Stomach (tissue), 4 donors: ENCODE measurements around the gene ZFP69.

Experiments
- POLR2A ChIP-seq, 4 donors: fragments of 450-650 bp; IDR thresholded peaks; one replicate each; pipeline ENCODE4 v1.6.1; 2016; ENCODE audit warnings: antibody characterized with exemption in 4 of 4, control low read depth in 2 of 4, mild to moderate bottlenecking in 1 of 4, moderate library complexity in 1 of 4
- TF ChIP-seq, protein P1 (sequence below), 7 experiments: fragments of 450-650 bp in 4 of 7; fragments of 200-600 bp in 3 of 7; sonication (generic) in 3 of 7; IDR thresholded peaks; one replicate each; pipeline ENCODE4 v1.5.1; 2016 to 2019; ENCODE audit warnings: antibody characterized with exemption in 7 of 7, control low read depth in 2 of 7, mild to moderate bottlenecking in 1 of 7

DNA sequence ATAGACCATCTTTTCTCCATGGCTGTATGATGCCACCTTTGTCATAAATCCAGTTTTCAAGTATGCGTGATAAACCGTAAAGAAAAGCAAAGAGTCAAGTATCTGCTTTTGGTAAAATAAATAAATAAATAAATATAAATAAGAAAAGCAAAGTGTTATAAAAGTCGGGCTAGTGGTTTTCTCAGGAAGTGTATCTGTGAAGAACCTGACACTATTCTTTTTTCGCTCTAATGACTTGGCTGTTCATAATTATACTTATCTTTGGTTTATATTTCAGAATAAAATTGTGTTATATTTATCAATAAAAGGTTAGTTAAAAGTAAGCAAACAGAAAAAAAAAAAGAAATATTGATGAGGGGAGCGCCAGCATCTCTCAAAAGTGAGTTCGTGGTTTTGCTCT is 30.9 kb downstream of the ZFP69 start:
- TF ChIP-seq, protein P1, sequence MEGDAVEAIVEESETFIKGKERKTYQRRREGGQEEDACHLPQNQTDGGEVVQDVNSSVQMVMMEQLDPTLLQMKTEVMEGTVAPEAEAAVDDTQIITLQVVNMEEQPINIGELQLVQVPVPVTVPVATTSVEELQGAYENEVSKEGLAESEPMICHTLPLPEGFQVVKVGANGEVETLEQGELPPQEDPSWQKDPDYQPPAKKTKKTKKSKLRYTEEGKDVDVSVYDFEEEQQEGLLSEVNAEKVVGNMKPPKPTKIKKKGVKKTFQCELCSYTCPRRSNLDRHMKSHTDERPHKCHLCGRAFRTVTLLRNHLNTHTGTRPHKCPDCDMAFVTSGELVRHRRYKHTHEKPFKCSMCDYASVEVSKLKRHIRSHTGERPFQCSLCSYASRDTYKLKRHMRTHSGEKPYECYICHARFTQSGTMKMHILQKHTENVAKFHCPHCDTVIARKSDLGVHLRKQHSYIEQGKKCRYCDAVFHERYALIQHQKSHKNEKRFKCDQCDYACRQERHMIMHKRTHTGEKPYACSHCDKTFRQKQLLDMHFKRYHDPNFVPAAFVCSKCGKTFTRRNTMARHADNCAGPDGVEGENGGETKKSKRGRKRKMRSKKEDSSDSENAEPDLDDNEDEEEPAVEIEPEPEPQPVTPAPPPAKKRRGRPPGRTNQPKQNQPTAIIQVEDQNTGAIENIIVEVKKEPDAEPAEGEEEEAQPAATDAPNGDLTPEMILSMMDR (IDR thresholded peaks at IDR 0.05): no peak
- TF ChIP-seq POLR2A (IDR thresholded peaks at IDR 0.05): no peak
